Ramos (cell line): ENCODE results near the gene SMTNL1.

Source experiments
- in situ Hi-C: fragments of 300-500 bp; cut with MboI; formaldehyde crosslinking; loops from one replicate; pipeline ENCODE4 v1.14.3; 2022; ENCODE audit warnings: low sequenced_read_pairs; ENCODE audit not compliant: unreplicated experiment

Gene SMTNL1

GRCh38 chr11:57536947-57537619 is at the start of gene SMTNL1:
SMTNL1 (plus strand) TSS chr11:57537595; CDS start chr11:57542643, 5,048 bp downstream.
- in situ Hi-C loops: no loop called here

GRCh38 chr11:57487920-57488659 is 49.3 kb upstream of the SMTNL1 start:
- in situ Hi-C loops: no loop called here

- in situ Hi-C loops: loop anchor here (5.0 kb wide), 1 partner anchor 37 kb away; no protein-coding TSS in a partner anchor
These were observed 46.7 kb upstream of the SMTNL1 start for GRCh38 chr11:57490456-57491248.

- in situ Hi-C loops: loop anchor here (5.0 kb wide), 1 partner anchor 36 kb away; no protein-coding TSS in a partner anchor
These were observed 45.9 kb upstream of the SMTNL1 start for GRCh38 chr11:57491371-57492061.

GRCh38 chr11:57493507-57494503 is 43.6 kb upstream of the SMTNL1 start:
- in situ Hi-C loops: loop anchor here (5.0 kb wide), 1 partner anchor 33 kb away; no protein-coding TSS in a partner anchor

- in situ Hi-C loops: no loop called here
These were observed 41.1 kb upstream of the SMTNL1 start for GRCh38 chr11:57496109-57496820.

GRCh38 chr11:57497303-57498247 is 39.8 kb upstream of the SMTNL1 start:
- in situ Hi-C loops: no loop called here

GRCh38 chr11:57498540-57498939 is 38.9 kb upstream of the SMTNL1 start:
- in situ Hi-C loops: no loop called here

- in situ Hi-C loops: no loop called here
These were observed 37.9 kb upstream of the SMTNL1 start for GRCh38 chr11:57499413-57499982.

GRCh38 chr11:57499983-57500461 is 37.4 kb upstream of the SMTNL1 start:
- in situ Hi-C loops: no loop called here

GRCh38 chr11:57500515-57500914 is 36.9 kb upstream of the SMTNL1 start:
- in situ Hi-C loops: no loop called here

- in situ Hi-C loops: no loop called here
These were observed 36.5 kb upstream of the SMTNL1 start for GRCh38 chr11:57500926-57501325.

GRCh38 chr11:57501953-57502352 is 35.4 kb upstream of the SMTNL1 start:
- in situ Hi-C loops: no loop called here

GRCh38 chr11:57502376-57502775 is 35.0 kb upstream of the SMTNL1 start:
- in situ Hi-C loops: no loop called here

GRCh38 chr11:57502870-57503269 is 34.5 kb upstream of the SMTNL1 start:
- in situ Hi-C loops: no loop called here

- in situ Hi-C loops: no loop called here
These were observed 32.9 kb upstream of the SMTNL1 start for GRCh38 chr11:57504511-57504910.

- in situ Hi-C loops: no loop called here
These were observed 30.9 kb upstream of the SMTNL1 start for GRCh38 chr11:57506522-57506921.
